Spleen (tissue), 11 donors: ENCODE measurements around the gene CSGALNACT2. TPM values are rescaled to one million over a fixed set of nuclear protein-coding genes. Genes with fewer than 3 reads are reported as not detected.

Experiments
- DNase-seq: peaks from one replicate; pipeline ENCODE4 v3.0.0-alpha.2; 2020
- H3K27ac ChIP-seq, 8 donors: fragments of 200-600 bp; sonication (generic) in 7 of 8; 1 replicate in 4 of 8; 2 replicates in 4 of 8; pipeline versions ENCODE4 v1.5.0 to v1.8.0; 2016 to 2021; ENCODE audit warnings: inconsistent platforms in 4 of 8, mild to moderate bottlenecking in 4 of 8, moderate library complexity in 1 of 8
- H3K27me3 ChIP-seq, 7 donors: fragments of 200-600 bp; sonication (generic) in 6 of 7; replicated peaks in 1 of 7; 1 replicate in 4 of 7; 2 replicates in 3 of 7; pipeline versions ENCODE4 v1.5.0 to v1.8.0; 2016 to 2021; ENCODE audit warnings: inconsistent platforms in 3 of 7, mild to moderate bottlenecking in 1 of 7
- H3K36me3 ChIP-seq, 6 donors: fragments of 200-600 bp; sonication (generic) in 5 of 6; 1 replicate in 4 of 6; 2 replicates in 2 of 6; pipeline versions ENCODE4 v1.5.0 to v1.8.0; 2016 to 2021; ENCODE audit warnings: inconsistent platforms in 2 of 6
- H3K4me1 ChIP-seq, 6 donors: fragments of 200-600 bp; sonication (generic) in 5 of 6; 1 replicate in 3 of 6; 2 replicates in 3 of 6; pipeline versions ENCODE4 v1.5.0 to v1.8.0; 2016 to 2021; ENCODE audit warnings: inconsistent platforms in 3 of 6
- H3K4me3 ChIP-seq, 8 donors: fragments of 200-600 bp; sonication (generic) in 7 of 8; 1 replicate in 4 of 8; 2 replicates in 4 of 8; pipeline versions ENCODE4 v1.5.0 to v1.8.0; 2016 to 2021; ENCODE audit warnings: inconsistent platforms in 4 of 8, mild to moderate bottlenecking in 4 of 8, moderate library complexity in 2 of 8
- H3K9me3 ChIP-seq, 8 donors: fragments of 200-600 bp; sonication (generic) in 7 of 8; 1 replicate in 4 of 8; 2 replicates in 4 of 8; pipeline versions ENCODE4 v1.5.0 to v1.8.0; 2016 to 2021; ENCODE audit warnings: inconsistent platforms in 4 of 8
- POLR2A ChIP-seq, 3 donors: fragments of 450-650 bp; IDR thresholded peaks; one replicate each; pipeline ENCODE4 v1.5.1; 2017; ENCODE audit warnings: antibody characterized with exemption in 3 of 3, mild to moderate bottlenecking in 1 of 3
- POLR2AphosphoS5 ChIP-seq, 3 donors: sonication (generic); formaldehyde crosslinking; IDR thresholded peaks; one replicate each; pipeline ENCODE4 v1.5.1; 2017; ENCODE audit warnings: antibody characterized with exemption in 3 of 3
- WGBS, 5 donors: extraction: QIAGEN DNeasy Blood & Tissue Kit in 3 of 5; methylation state at CpG; one replicate each; pipeline versions ENCODE4 v1.1.5 to v1.1.7; 2013 to 2018; 5-methylcytosine and 5-hydroxymethylcytosine counted together
- intact Hi-C: fragments of 100-400 bp; cut with DNase I; formaldehyde crosslinking; loops from one replicate; pipeline ENCODE4 v1.15.0; 2023; ENCODE audit warnings: low total_unique reads
- polyA plus RNA-seq, 3 donors: library from polyadenylated mRNA; stranded (reverse); fragments of 200-250 nt; gene quantifications; one replicate each; pipeline ENCODE4 v1.2.1, GENCODE V29; 2013
- total RNA-seq, 7 donors: library from RNA; depleted of rRNA in 3 of 7; stranded (reverse); fragments of >200 nt in 3 of 7; fragmentation: NEBNext Ultra II Directional in 4 of 7; extraction: Animal tissue kit (Norgen Biotek cat#: 25700) in 4 of 7; gene quantifications; one replicate each; pipeline versions ENCODE4 v1.1.0 to v1.2.1, GENCODE V29; 2016 to 2021
- TF ChIP-seq, protein P1 (sequence below), 11 experiments: fragments of 200-600 bp in 7 of 11; fragments of 450-650 bp in 4 of 11; sonication (generic) in 4 of 11; IDR thresholded peaks in 8 of 11; conservative IDR thresholded peaks in 3 of 11; 1 replicate in 7 of 11; 2 replicates in 4 of 11; pipeline versions ENCODE4 v1.4.0 to v1.8.0; 2016 to 2021; ENCODE audit warnings: antibody characterized with exemption in 11 of 11, inconsistent platforms in 4 of 11, mild to moderate bottlenecking in 1 of 11
- donor health status: healthy with polysubstance abuse.
- donor health status: DM: no; HTN: no; CAD: no; lungs with moderate emphysema.
- donor health status: DM: no; HTN: no; CAD: no.
- donor health status: Bipolar disorder and iron deficiency.
- donor health status: healthy.
- donor health status: DM: no; HTN: no; CAD: no.
- donor health status: DM: yes; HTN: yes; CAD: no.

The CSGALNACT2 gene
- total and polyA plus RNA-seq, 10 donors, result 8.1 to 77.1 (median 34.2) TPM

DNA sequence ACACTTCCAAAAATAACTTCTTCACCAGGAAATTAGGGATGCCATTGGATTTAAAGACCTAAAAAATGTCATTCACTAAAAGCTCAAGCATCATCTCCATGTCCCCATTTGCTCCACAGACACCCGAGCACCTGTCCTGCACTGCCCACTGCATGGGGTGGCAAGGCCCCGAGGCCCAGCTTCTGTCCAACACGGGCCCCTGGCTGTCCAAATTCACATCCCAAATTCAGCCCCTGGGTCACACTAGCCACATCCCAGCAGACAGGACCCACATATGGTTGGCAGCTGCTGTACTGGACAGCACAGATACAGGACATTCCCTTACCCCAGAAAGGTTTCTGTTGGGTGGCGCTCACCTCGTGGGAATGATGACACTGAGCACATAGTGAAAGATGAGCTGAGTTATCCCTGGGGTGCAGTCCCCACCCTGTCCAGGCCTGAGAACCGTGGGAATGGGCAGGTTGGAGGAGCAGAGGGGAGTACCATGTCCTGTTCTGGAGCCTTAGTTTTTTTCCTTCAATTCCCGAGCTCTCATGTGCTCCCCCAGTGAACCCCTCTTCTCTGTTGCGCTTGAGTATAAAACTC lies 55.3 kb downstream of the CSGALNACT2 start:
- Histone ChIP-seq H3K27me3 (no peaks in the 10 kb centered on the region), H3K27ac (no peak overlapping the region), H3K4me3 (no peak overlapping the region), H3K4me1 (no peaks in the 10 kb centered on the region), H3K9me3 (no peaks in the 10 kb centered on the region), H3K36me3 (peaks cover 0 to 71% (median 0%) of the 10 kb centered on the region in 6 donors)
- WGBS, 5 donors, result 85 to 93% (median 88%) methylated on average over 6 to 8 of the region's 8 CpGs
- intact Hi-C loops, result no loop called here
- TF ChIP-seq POLR2A (IDR thresholded peaks at IDR 0.05) (no peak), POLR2AphosphoS5 (IDR thresholded peaks at IDR 0.05) (no peak)
- TF ChIP-seq, protein P1, sequence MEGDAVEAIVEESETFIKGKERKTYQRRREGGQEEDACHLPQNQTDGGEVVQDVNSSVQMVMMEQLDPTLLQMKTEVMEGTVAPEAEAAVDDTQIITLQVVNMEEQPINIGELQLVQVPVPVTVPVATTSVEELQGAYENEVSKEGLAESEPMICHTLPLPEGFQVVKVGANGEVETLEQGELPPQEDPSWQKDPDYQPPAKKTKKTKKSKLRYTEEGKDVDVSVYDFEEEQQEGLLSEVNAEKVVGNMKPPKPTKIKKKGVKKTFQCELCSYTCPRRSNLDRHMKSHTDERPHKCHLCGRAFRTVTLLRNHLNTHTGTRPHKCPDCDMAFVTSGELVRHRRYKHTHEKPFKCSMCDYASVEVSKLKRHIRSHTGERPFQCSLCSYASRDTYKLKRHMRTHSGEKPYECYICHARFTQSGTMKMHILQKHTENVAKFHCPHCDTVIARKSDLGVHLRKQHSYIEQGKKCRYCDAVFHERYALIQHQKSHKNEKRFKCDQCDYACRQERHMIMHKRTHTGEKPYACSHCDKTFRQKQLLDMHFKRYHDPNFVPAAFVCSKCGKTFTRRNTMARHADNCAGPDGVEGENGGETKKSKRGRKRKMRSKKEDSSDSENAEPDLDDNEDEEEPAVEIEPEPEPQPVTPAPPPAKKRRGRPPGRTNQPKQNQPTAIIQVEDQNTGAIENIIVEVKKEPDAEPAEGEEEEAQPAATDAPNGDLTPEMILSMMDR (IDR thresholded peaks at IDR 0.05 in 8 of 11, conservative IDR thresholded peaks at IDR 0.05 in 3 of 11), result no peak
- no peak for DNase-seq

DNA sequence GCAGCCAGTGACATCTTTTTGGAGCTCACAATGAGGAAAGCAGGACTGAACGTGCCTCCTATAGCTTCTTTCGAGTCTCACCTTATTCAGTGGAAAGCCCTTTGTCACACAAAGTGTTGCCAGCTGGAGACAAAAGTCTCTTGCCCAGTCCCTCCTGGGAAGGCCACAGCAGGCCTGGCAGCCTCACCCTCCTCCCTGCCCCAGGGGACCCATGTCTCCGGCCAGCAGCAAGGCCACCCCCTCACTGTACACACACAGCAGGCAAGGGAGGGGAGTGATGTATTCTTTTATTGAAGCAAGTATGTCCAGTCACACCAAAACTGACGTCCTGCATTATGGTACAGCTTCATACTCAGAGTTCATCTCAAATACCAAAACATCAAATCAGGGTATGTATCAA lies 56.0 kb downstream of the CSGALNACT2 start:
- Histone ChIP-seq H3K4me3 (no peak overlapping the region), H3K4me1 (no peaks in the 10 kb centered on the region), H3K27me3 (no peaks in the 10 kb centered on the region), H3K36me3 (peaks cover 0 to 74% (median 0%) of the 10 kb centered on the region in 6 donors), H3K9me3 (no peaks in the 10 kb centered on the region), H3K27ac (no peak overlapping the region)
- DNase-seq, result no peak
- WGBS, 5 donors, result 70 to 93% (median 81%) methylated on average over 4 of the region's 4 CpGs
- TF ChIP-seq, protein P1 (IDR thresholded peaks at IDR 0.05 in 8 of 11, conservative IDR thresholded peaks at IDR 0.05 in 3 of 11), result no peak
- peak in 2 of 3 donors; percentile 7 to 41 for TF ChIP-seq POLR2AphosphoS5 (IDR thresholded peaks at IDR 0.05)
- intact Hi-C loops, result no loop called here

- H3K27me3 ChIP-seq, result no peaks in the 10 kb centered on the region
- WGBS, 5 donors, result 82 to 95% (median 94%) methylated on average over 9 of the region's 9 CpGs
- no peaks in the 10 kb centered on the region for H3K4me1 ChIP-seq
- no peaks in the 10 kb centered on the region for H3K9me3 ChIP-seq
- TF ChIP-seq, protein P1 (IDR thresholded peaks at IDR 0.05 in 8 of 11, conservative IDR thresholded peaks at IDR 0.05 in 3 of 11), result no peak
- TF ChIP-seq POLR2AphosphoS5 (IDR thresholded peaks at IDR 0.05) (no peak), POLR2A (IDR thresholded peaks at IDR 0.05) (no peak)
- H3K36me3 ChIP-seq, result peaks cover 0 to 76% (median 0%) of the 10 kb centered on the region in 6 donors
- intact Hi-C loops, result no loop called here
- no peak overlapping the region for H3K27ac ChIP-seq
- no peak for DNase-seq
- H3K4me3 ChIP-seq, result no peak overlapping the region
Measured at GRCh38 chr10:43194859-43195258, 56.6 kb downstream of the CSGALNACT2 start.

GRCh38 chr10:43195557-43195956 lies 57.3 kb downstream of the CSGALNACT2 start:
- Histone ChIP-seq H3K27ac (no peak overlapping the region), H3K4me1 (no peaks in the 10 kb centered on the region), H3K36me3 (peaks cover 0 to 83% (median 0%) of the 10 kb centered on the region in 6 donors), H3K27me3 (no peaks in the 10 kb centered on the region), H3K4me3 (no peak overlapping the region), H3K9me3 (no peaks in the 10 kb centered on the region)
- 83 to 87% (median 86%) methylated on average over 12 of the region's 12 CpGs for WGBS, 5 donors
- no peak for DNase-seq
- intact Hi-C loops, result no loop called here
- TF ChIP-seq, protein P1 (IDR thresholded peaks at IDR 0.05 in 8 of 11, conservative IDR thresholded peaks at IDR 0.05 in 3 of 11), result no peak
- TF ChIP-seq POLR2A (IDR thresholded peaks at IDR 0.05), result no peak
- peak in 1 of 3 donors; percentile 2 for TF ChIP-seq POLR2AphosphoS5 (IDR thresholded peaks at IDR 0.05)
